GM21786 (cell line): ENCODE measurements around the gene TNKS1BP1.

ENCODE experiments used
- ATAC-seq: cut with Tn5 transposase; IDR thresholded peaks from one replicate; pipeline ENCODE4 v1.9.1; 2021; ENCODE audit not compliant: unreplicated experiment

The TNKS1BP1 gene

DNA sequence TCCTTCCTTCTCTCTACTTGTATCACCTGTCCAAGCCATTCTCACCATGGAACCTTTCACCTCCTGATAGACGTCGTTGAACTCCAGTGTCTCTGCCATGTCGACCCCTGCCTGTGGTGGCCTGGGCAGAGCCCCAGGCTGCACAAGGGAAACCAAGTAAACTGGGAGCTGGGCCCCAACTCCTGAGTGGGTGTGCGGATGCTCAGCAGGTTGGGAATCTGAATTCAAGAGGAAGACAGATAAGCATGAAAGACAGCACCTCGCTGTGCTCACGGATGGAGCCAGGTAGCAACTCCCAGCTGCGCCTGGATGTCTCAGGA, 10.2 kb upstream of the TNKS1BP1 start:
- ATAC-seq, result peak; percentile 2

DNA sequence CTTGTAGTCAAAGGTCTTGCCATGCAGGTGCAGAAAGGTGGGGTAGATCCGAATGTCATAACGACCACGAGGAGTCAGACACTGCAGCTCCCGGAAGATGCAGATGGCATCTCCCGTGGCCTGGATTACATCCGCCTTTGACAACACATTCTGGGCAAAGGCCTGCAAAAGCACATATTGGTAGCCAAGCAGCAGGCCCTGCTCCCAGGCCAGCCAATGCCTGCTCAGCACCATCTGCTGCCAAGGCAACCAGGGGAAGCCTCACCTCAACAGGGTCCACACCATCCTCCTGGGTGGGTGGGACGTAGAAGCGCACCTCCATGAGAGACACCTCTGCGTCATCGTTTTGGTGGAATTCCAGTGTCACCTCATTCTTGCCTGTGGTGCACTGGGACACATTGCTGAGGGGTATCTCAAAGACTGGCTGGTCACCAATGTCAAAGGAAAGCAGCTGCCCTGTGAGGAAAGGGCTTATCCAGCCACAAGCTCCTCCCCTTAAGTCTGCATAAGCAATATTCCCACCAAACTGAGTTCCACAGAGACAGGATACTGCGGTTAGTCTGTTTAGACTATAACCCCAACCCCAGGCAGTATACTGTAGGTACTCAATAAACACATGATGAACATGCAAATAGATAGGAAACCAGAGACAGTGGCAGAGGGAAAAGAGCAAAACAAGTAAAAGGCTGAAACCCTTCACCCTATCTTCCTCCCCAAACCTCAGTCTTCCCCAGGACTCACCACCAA, 8.1 kb upstream of the TNKS1BP1 start:
- no peak for ATAC-seq

DNA sequence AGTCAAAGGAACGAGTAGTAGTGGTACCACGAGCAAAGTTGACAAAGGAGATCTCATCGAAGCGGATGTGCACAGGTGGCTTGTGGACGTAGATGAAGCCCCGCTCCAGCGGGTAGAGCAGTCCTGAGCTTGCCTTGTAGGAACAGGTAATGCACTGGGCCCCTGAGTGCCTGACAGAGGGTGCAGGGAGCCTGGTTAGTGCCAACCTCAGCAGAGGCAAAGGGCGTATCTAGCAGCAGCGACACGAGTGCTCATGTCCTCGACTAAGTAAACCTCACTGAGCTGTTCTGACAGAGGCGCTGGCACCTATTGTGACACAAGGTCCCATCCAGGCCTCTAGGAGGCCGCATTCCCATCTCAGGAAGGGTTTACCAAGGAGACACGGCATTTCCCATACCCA, 7.0 kb upstream of the TNKS1BP1 start:
- ATAC-seq, result no peak

DNA sequence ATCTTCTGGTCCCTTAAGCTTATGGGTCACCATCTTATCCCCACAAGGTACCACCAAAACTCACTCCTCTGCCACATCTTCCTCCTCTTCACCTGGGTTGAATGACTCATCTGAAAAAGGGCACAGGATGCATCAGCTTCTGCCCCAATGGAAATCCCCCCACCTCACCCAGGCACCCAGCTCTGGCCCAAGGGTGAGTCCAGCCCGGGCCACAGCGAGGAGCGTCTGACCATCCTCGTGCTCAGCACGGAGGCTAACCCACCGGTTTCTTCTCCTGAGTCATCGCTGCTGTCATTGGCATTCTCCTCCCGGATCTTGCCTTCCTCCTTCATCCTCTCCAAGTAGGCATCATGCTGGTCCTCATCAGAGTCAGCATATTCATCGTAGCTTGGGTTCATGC, 5.3 kb upstream of the TNKS1BP1 start:
- ATAC-seq, result no peak

DNA sequence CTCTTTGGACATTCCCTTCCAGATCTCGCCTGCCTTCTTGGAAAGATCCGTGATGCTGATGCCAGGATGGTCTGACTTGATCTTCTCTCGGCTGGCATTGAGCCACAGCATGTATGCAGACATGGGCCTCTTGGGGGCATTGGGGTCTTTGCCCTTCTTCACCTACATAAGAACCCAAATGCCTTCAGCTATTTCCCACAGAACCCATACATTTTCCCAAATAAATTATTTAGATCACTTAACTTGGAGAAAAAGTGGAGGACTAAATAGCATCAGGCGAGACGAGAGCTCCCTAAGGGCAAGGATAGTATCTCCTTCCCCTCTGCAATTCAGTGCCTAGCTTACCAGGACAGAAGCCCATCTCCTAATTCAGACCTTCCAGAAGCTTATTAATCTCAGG, 3.0 kb upstream of the TNKS1BP1 start:
- ATAC-seq, result no peak

DNA sequence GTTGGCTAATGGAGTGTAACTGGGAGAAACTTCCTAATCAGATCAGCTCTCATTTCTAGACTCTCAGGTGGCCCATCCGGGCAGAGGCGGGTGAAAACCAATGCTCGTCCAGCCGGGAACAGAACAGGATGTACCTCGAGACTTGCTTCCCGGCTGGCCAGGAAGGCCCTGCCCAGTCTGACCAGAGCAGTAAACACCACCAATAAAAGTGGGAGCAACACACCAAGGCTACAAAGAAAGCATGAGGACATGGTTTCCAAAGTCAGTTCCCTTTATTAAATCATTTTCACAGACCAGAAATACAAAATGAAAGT, 940 bp upstream of the TNKS1BP1 start:
- ATAC-seq, result no peak

DNA sequence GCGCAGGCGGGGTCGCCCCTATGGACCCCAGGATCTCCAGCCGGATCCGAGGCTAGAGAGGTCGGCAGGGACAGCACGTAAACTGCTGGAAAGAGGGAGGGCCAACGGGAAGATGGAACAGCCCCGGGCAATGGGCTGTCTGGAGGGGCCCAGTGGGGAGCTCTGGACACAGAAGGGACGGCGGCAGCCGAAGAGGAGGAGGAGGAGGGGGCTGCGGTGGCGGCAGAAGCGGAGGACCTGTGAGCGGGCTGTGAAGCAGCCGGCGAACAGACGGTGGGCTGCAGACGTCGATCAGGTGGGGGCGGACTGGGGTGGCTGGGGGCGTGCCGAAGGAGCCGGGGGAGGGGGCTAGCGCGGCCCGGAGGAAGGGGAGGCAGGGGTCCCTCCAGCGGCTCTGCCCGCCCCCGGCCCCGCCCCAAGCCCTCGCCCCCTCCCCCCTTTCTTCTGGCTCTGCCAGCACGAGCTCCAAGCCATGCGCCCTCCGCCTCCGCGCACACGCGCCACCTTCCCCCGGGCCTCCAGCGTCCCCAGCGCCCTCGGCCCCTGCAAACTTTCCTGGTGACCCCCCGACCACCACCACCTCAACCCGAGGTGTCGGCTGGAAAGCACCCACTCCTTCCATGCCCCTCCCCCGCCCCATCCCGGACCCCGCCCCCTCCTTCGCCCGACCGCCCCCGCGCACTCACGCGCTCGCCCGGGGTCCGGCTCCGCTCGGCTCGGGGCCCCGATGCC, 432 bp downstream of the TNKS1BP1 start:
- ATAC-seq, result no peak

DNA sequence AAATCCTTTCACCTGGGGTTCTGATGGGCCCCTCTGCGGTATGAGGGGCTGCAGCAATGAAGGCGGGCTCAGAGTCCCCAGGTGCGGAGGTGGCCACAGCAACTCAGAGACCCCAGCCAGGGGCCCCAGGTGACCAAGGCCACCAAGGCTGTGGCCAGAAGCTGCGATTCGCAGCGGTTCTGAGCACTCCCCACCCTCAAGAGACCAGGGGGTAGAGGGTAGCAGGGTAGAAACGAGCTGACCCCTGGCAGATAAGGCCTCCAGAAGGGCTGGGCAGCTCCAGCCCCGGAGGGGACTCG, 948 bp downstream of the TNKS1BP1 start:
- no peak for ATAC-seq

DNA sequence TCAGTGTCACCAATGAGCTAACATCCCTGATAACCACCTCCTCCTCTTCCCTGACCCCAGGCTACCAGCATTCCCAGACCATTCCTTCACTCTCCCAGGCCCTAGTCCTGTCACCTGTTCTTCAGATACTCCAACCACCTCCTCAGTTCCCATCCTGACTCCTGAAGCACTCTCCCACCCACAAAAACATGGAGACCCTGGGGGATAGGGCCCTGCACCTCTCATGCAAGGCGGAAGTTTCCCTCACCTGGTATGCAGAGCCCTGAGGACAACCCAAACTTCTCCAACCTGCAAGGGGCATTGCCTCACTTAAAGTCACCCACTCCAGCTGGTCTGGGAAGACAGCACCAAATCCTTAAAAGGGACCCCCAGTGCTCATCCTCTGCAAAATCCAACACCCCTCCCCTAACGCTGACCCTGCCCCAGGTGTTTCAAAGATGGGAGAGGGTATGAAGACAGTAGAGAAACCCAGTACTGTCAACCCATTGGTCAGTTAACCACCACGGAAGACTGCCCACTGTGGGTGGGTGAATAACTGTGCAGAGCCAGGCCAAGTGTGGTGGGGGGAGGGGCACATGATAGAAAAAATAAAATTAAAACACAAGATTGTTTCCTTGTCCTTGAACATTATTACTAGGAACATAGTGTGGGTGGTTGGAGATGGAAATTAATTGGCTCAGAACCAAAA, 1.4 kb downstream of the TNKS1BP1 start:
- ATAC-seq, result no peak

DNA sequence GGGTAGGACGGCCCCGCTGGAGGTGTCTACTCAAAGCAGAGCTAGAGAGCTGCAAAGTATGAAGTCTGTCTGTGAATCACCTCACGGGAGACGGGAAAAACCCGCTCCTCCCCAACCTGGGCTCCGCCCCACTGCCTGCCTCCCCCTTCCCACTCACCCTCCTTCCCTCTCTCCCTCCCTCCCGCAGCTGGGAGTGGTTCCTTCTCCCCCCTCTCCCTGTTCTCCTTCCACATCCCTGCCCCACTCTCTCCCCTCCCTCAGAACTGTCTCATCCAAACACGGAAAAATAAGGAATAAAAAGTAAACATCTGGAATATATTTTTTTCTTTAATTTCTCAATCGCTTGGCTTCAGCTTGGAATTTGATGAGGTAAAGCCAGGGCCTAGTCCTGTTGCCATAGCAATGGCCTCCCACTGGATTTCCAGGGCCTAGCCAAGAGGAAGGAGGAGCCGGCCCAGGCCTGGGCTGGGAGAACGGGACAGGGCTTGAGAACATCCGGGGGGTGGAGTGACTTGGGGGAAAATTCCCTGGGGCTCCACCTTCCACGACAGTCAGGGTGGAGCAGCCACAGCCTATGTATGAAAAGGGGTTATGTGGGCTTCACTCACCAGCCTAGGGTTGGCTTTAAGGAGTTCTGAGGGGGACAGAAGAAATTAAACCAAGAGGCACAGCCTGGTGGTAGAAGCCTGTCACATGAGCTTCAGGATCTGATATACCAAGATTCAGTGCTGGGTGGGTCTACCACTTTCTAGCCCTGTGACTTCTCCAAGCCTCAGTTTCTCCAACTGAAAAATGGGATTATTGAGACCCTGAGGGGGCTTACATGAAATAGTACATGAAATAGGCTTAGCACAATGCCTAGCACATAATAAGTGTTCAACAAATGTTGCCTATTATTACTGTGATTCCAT, 2.2 kb downstream of the TNKS1BP1 start:
- no peak for ATAC-seq

DNA sequence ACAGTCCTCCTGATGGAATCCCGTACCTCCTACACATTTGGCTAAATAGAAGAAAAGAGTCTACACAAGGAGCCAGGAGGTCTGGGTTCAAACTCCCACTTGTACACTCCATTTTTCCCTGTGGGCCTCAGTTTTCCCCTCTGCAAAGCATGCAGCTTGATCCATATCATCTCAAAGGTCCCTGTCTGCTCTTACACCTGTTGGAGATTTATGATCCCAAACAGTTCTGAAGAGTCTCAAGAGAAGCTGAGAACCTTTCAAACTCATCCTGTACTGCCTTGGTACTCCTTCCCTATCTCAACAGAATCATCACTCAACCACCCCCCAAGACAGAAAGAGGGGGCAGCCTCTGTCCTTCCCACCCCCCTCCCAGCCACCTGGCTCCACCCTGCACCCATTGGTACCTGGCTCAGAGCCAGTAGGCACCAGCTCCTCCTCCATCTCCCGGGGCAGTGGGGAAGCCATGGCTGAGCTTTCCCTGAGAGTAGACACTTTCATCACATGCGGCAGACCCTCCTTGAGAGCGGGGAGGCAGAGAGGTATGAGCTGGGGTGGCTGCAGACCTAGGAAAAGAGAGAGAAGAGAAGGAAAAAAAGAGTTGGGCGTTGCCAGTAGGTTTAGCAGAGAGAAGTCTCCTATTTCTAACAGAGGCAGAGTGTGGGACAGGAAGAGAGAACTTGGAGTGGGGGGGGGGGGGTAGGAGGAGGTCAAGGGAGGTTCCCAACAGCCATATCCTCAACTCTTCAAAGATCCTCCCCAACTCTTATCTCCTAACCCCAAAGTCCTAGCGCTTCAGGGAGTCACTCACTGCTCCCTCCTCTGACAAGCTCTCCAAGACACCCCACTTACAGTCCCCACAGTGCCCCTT, 3.1 kb downstream of the TNKS1BP1 start:
- no peak for ATAC-seq

DNA sequence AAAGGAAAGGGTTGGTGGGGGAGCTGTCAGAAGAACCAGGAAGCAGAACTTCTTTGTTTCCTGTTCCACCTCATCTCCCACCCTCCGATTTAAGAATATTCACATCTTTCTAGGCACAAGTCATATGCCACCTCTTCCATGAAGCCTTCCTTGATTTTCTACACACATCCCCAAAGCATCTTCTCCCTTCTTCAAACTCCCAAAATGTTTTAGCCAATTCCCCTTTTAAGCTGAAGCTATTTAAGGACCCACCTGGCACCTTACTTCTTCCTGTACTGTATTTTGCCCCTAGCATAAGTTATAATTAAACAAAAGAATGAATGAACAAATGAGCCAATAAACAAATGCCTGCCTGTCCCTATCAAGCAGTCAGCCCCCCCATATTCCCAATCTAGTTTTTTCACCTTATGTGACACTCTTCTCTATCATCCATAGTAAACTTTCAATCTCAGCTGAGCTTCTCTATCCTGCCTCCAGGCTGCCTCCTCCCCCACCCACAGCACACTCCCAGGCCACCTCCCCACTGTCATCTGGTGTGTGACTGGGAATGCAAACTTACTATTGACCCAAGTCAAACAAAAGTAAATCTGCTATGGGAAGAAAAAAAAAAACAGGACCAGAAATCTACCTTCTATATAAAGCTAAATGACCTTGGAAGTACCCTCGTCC, 3.9 kb downstream of the TNKS1BP1 start:
- ATAC-seq, result no peak

DNA sequence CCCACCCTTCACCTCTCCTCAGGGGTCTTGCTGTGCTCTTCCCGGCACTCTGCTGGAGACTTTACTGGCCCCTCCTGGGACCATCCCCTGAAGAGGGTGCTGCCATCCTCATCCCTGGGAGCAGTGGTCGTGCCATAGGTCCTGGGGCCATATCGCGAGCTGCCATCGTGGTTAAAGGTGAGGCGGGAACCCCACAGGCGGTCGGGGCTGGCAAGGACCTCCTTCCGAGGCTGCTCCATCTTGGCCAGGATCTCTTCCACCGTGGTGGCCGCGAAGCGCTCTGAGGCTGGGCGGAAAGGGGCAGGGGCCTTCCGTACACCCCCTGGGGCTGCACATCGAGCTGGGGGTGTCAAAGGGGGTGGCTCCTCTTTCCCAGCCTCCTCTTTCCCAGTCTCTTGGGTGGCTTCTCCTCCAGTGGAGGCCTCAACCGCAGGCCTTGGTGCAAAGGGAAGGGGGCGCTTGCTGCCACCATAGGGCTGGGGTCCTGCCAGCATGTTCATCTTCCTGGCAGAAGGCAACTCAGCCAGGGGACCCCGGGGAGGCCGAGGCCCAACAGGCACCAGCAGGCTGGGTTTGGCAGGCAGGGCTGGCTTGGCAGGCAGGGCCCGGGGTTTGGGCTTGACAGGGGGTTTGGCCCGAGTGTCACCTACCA, 4.6 kb downstream of the TNKS1BP1 start:
- ATAC-seq, result no peak

DNA sequence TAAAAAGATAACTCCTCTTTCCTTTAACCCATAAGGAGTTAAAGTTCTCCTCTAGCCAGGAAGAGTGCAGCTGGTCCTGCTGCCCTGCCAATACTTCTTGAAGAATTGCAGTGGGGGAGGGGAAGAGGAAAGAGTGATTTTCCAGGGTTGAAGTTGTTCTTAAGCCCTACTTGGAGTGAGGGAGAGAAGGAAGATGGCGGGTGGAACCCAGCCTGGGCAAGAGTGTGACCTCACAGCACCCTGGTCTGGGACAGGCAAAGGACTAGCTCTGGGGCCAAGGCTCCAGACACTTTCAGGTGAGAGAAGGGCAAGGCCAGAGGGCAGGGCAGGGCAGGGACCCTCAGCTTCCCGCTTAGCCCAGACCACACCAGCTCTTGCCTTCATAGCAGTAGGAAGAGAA, 6.6 kb downstream of the TNKS1BP1 start:
- no peak for ATAC-seq

DNA sequence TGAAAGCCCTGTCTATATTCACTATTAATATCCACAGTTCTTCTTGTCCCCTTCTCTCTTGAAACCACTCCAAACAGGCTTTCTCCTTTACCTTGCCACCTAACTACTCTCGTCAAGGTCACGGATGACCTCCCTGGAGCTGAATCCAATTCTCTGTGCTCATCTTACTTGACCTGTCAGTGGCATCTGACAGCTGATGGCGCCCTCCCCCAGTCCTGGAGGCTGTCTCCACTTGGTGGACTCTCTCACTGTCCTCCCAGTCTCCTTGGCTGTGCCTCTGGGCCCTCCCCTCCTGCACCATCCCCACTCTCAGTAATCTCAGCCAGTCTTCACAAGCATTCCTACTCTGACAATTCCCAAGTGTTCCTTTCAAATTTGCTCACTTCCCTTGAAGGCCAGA, 8.7 kb downstream of the TNKS1BP1 start:
- ATAC-seq, result no peak

DNA sequence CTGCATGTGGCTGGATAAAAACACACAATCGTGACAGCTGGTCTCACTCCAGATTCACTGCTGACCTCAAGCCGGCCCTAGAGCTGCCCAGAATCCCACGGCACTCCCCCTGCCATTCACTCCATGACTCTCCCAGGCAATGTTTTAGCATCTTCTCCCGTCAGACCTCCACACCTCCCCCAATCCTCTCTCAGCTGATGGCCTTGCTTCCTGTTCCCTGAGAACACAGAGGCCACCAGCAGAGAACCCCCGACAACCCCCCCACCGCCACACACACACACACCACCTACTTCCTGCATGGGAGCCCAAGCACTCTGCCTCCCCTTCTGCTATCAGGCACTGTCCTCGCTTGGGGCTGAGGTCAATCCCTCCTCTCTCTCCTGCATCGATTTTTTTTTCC, 9.3 kb downstream of the TNKS1BP1 start:
- ATAC-seq, result no peak

DNA sequence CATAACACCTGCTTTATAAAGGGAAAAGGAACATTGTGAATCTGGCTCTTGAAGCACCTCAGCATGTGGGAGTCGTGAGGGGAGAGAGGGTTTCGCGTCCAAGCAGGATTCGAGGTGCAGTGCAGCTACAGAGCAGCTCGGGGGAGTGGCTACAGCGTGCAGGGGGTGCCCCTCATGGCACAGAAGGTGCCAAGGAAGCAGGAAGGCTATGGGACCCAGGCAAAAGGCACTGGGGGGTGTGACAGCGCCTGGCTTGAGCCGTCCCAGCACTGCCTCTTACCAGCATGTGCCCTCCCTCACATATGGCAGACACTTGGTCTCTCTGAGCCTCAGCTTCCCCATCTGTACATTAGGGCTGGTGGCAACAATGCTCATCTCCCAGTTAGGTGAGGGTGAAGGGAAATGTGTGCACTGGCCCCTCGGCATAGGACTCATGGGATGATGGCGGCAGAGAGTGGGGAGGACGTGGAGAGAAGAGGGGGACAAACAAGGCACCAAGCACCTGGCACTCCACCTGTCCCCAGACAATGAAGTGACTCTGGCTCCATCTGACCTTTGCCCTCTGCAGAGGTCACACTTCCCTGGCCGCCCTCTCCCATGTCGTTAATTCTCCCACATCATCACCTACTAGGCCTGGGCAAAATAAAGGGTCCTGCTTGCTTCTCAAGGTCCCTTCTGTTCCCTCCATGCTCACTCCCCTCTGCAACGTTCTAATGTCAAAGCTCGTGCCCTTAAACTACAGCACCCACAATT, 10.4 kb downstream of the TNKS1BP1 start:
- no peak for ATAC-seq

DNA sequence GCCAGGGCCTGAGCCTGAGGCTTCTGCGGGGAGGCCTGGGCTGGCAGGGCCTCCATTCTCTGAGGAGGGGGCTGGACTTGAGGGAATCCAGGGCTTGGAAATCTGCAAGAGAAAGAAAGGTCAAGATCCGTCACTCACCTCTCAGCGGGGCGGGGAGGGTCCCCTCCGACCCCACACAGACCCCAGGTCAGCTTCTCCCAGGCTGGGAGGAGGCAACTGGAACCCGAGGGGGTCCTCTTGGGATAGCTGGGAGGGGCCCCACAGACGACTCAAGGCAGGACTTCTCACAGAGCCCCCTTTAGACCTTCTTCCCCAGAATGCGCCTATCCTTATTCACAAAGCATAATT, 11.0 kb downstream of the TNKS1BP1 start:
- no peak for ATAC-seq
